NCI-H526 treated with DMSO at 0.1 percent for 48 hours (cell line): ENCODE results near the gene SART3.
"Not testable (repeated sequence)": the region's sequence is repeated elsewhere in the genome, so short reads cannot be mapped to it uniquely, and the experiment has no call there.

Experiments used
- DNase-seq: peaks from one replicate; lab custom pipeline; 2025; lab: John Stamatoyannopoulos, UW

SART3 gene

DNA sequence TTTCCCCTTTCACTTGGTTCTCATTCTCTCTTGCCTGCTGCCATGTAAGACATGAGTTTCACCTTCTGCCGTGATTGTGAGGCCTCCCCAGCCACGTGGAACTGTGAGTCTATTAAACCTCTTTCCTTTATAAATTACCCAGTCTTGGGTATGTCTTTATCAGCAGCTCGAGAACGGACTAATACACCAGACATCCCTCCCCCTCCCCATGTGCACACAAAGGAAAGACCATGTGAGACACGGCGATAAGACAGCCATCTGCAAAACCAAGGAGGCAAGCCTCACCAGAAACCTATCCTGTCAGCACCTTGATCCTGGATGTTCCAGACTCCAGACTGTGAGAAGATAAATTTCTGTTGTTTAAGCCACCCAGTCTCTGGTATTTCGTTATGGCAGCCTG lies 75.6 kb downstream of the SART3 start:
- DNase-seq = not testable (repeated sequence)

GRCh38 chr12:108484845-108485244 lies 76.1 kb downstream of the SART3 start:
- DNase-seq = no peak

DNA sequence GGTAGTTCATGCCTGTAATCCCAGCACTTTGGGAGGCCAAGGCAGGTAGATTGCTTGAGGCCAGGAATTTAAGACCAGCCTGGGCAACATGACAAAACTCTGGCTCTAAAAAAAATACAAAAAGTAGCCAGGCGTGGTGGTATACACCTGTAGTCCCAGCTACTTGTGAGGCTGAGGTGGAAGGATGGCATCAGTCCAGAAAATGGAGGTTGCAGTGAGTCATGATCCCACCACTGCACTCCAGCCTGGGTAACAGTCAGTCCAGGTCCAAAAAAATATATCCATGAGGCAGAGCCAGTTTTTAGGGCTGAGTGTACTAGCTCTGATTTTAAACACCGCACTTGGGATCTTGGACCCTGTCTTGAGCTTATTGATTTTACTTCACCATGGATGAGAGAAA lies 76.5 kb downstream of the SART3 start:
- no peak for DNase-seq

- no peak for DNase-seq
These were observed 77.5 kb downstream of the SART3 start for GRCh38 chr12:108483213-108484059.

DNA sequence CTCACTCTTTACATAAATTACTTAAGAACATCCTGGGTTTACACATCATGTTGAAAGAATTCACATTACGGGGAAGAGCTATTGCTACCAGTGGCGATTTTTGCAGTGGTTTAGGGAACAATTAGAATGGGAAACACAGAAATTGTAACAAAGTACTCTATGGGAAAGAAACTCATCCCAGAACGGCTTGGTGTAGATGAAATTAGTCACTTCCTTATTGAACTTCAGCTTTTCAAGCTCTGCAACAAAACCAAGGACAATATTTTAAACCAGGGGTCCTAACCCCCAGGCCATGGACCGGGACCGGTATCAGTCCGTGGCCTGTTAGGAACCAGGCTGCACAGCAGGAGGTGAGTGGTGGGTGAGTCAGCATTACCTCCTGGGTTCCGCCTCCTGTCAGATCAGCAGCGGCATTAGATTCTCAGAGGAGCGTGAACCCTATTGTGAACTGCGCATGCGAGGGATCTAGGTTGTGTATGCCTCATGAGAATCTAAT lies 78.2 kb downstream of the SART3 start:
- no peak for DNase-seq

DNA sequence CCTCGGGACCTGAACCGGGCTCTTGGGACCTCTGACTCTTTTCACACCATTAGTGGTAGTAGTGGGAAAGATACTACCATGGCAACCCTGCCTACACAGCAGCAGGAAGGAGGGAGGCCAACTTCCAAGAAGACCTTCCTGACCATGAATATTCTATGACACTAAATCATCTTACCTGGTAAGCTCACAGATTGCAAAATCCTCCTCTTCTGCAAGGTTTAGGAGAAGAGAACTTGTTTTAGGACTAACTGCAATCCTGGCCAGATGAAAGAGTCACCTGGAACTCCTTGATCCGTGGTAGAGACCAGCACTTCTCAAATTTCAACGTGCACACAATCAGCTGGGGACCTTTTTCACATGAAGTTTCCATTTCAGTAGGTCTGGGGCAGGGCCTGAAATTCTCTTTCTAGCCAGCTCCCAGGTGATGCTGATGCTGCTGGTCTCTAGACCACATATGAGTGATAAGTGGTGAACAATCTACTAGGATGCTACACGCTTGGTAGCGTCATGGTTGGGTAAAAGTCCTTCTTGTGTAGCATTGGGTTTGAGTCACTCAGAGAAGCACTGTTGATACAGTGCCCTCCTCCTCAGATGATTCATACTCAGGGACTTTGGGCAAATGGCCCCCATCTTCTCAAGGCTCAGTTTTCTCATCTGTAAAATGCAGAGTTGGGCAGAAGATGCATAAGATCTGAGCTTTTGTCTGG lies 81.5 kb downstream of the SART3 start:
- DNase-seq = no peak

DNA sequence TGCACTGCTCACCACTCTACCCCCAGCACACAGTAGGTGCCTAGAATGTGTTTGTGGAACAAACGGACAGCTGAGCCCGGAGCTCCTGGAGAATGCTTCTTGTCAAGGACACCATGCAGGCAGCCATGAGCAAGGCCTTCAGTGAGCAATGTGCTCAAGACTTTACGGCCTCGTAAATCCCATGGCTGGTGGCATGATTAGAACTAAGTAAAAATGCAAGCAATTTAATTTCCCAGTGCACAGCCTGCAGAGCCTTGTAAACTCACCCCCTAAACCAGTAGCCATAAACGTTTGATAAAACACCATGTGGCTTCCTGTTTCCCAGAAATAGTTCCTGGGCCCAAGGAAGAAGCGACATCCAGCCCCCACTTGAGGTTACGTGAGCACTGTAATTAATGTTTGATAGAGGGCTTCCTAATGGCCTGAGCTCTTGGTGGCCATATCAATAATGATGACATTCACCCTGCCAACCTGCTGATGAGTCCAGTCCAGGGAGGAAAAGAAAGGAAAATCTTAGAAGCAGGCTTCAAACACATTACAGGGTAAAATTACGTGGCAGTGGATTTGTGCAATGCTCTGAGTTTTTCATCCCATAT lies 82.3 kb downstream of the SART3 start:
- no peak for DNase-seq

DNA sequence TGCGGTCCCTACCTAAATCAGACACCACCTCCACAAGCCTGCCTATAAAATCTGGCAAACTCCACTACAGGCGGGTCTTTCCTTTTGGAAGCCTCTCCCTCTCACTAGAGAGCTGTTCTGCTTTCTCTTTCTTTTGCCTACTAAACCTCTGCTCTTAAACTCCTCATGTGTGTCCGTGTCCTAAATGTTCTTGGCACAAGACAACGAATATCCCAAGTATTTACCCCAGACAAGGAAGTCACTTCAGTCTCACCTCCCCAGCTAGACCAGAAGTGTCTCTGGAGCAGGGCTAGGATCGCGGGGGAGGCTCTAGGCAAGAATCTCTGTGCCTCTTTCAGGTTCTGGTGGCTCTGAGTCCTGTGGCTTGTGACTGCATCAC lies 83.1 kb downstream of the SART3 start:
- no peak for DNase-seq

DNA sequence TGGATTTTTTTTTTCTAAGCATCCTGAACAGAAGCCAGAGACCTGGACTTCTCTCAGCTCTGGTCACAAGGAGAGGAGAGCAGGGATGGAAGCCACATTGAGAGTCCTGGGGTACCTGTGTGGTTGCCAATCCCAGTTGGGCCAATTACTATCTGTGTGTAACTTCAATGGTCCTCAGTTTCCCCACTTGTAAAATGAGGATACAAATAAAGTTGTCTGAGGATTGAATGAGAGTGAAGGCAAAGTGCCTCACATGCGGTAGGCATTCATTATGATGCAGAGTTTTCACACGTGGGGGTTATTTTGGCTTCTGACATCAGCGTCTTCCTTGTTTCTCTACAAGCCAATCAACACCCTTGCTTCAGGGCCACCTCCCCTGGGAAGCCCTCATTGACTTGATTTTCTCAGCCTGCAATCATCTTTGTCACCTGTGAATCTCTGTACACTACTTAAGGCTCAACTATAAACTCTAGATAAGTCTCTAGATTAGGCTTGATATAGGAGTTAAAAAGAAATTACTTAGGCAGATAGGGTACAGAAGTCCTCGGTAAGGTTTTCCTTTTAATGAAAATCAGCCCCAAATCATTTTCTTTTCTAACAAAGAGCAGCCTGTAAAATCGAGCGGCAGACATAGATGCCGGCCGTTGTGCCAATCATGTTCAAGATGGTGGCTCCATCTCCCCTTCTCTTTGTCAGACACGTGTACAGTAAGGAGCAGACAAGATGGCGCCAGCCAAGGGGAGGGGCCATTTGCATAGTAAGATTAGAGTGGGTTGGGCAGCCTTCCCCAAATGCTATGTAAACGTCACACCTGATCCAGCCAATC lies 83.7 kb downstream of the SART3 start:
- no peak for DNase-seq

DNA sequence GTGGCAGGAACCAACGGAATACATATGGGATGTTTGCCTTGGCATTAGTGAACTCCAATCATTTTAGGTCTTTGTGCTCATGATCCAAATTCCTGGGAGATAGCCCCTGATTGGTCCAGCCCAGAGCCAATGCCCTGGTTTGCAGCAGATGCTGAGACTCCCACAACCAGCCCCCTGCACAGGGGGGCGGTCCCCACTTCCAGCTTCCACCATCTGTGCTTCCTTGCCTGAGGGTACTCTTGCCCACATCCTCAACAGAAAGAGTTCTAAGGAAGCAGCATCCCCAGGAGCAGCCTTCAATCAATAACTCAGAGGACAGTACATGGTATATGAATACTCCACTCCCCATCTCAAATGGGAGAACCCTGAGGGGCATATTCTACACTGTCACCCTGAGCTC lies 85.6 kb downstream of the SART3 start:
- no peak for DNase-seq

- DNase-seq = no peak
These were observed 87.4 kb downstream of the SART3 start for GRCh38 chr12:108473400-108474055.
